K562 (cell line): ENCODE results near the gene ZFP64.
"Not testable (repeated sequence)": the region's sequence is repeated elsewhere in the genome, so short reads cannot be mapped to it uniquely, and the experiment has no call there.

Source experiments
- CBFA2T3 ChIP-seq: fragments of 450-650 bp; IDR thresholded peaks from 2 replicates; pipeline ENCODE4 v1.6.1; 2017
- CTCF ChIP-seq, 3 experiments: IDR thresholded peaks in 2 of 3; conservative IDR thresholded peaks in 1 of 3; 2 replicates each; pipeline ENCODE4 v1.5.1; 2011 to 2012; ENCODE audit warnings: low read length in 3 of 3, mild to moderate bottlenecking in 3 of 3, control low read depth in 2 of 3, improper control_type of control experiment in 1 of 3, inconsistent platforms in 1 of 3, low read depth in 1 of 3, mixed read lengths in 1 of 3, moderate library complexity in 1 of 3; ENCODE audit not compliant: insufficient read depth in 2 of 3
- KLF16 ChIP-seq: IDR thresholded peaks from 2 replicates; pipeline ENCODE4 v1.6.1; 2016; ENCODE audit warnings: antibody characterized with exemption
- MEIS2 ChIP-seq: fragments of 450-650 bp; IDR thresholded peaks from 2 replicates; pipeline ENCODE4 v1.6.1; 2014; ENCODE audit warnings: mild to moderate bottlenecking; ENCODE audit not compliant: partially characterized antibody
- POLR2A ChIP-seq: fragments of 450-650 bp; conservative IDR thresholded peaks from 2 replicates; pipeline ENCODE4 v1.6.1; 2016
- TF ChIP-seq, protein P1 (sequence below): fragments of 450-650 bp; conservative IDR thresholded peaks from 2 replicates; pipeline ENCODE4 v1.6.1; 2016; ENCODE audit warnings: missing genetic modification characterization, low read depth, mild to moderate bottlenecking, missing compliant biosample characterization, moderate library complexity
- TF ChIP-seq, protein P2 (sequence below): sonication (generic); formaldehyde crosslinking; IDR thresholded peaks from 2 replicates; pipeline ENCODE4 v1.9.0; 2022; ENCODE audit warnings: mild to moderate bottlenecking, missing genetic modification reagents

GRCh38 chr20:52133714-52134113, 57.9 kb downstream of the ZFP64 start:
- TF ChIP-seq KLF16; POLR2A; MEIS2; CBFA2T3; CTCF (IDR thresholded peaks at IDR 0.05 in 2 of 3, conservative IDR thresholded peaks at IDR 0.05 in 1 of 3; ENCODE audit: insufficient read depth in 2 of 3, low read depth in 1 of 3, low read length in 3 of 3): not testable (repeated sequence)
- TF ChIP-seq, protein P1, sequence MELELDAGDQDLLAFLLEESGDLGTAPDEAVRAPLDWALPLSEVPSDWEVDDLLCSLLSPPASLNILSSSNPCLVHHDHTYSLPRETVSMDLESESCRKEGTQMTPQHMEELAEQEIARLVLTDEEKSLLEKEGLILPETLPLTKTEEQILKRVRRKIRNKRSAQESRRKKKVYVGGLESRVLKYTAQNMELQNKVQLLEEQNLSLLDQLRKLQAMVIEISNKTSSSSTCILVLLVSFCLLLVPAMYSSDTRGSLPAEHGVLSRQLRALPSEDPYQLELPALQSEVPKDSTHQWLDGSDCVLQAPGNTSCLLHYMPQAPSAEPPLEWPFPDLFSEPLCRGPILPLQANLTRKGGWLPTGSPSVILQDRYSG (tag): not testable (repeated sequence)
- TF ChIP-seq, protein P2, sequence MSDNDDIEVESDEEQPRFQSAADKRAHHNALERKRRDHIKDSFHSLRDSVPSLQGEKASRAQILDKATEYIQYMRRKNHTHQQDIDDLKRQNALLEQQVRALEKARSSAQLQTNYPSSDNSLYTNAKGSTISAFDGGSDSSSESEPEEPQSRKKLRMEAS: not testable (repeated sequence)
